ENCODE measurements around the gene MORC2. TPM values are rescaled to one million over a fixed set of nuclear protein-coding genes. Genes with fewer than 3 reads are reported as not detected.

Gene MORC2
- total RNA-seq, 2 donors from 2014 or later, result 16.7 to 27.5 TPM

- TF ChIP-seq CTCF (IDR thresholded peaks at IDR 0.05), result no peak
- H3K9me3 ChIP-seq, result no peaks in the 10 kb centered on the region
- no peaks in the 10 kb centered on the region for H3K36me3 ChIP-seq
- H3K27ac ChIP-seq, result no peak overlapping the region
- no peaks in the 10 kb centered on the region for H3K4me1 ChIP-seq (ENCODE audit: control insufficient read depth in 1 of 2, low read depth in 2 of 2)
- H3K27me3 ChIP-seq (replicated peaks; ENCODE audit: insufficient read depth), result no peaks in the 10 kb centered on the region
- H3K4me3 ChIP-seq, result no peak overlapping the region
- DNase-seq (ENCODE audit: low spot score) (no peak), ATAC-seq (ENCODE audit: insufficient number of reproducible peaks, low FRiP score, low read depth) (no peak)
Observed at GRCh38 chr22:30882184-30882717, 86.3 kb downstream of the MORC2 start.

- no peak for ATAC-seq (ENCODE audit: insufficient number of reproducible peaks, low FRiP score, low read depth)
- H3K4me1 ChIP-seq (ENCODE audit: control insufficient read depth in 1 of 2, low read depth in 2 of 2), result peaks cover 0 to 4% of the 10 kb centered on the region in 2 donors
Observed at GRCh38 chr22:30881361-30882183, 87.0 kb downstream of the MORC2 start.

GRCh38 chr22:30880847-30881246 lies 87.7 kb downstream of the MORC2 start:
- no peak overlapping the region for H3K27ac ChIP-seq
- no peaks in the 10 kb centered on the region for H3K9me3 ChIP-seq
- peaks cover 0 to 12% of the 10 kb centered on the region in 2 donors for H3K4me1 ChIP-seq (ENCODE audit: control insufficient read depth in 1 of 2, low read depth in 2 of 2)
- TF ChIP-seq CTCF (IDR thresholded peaks at IDR 0.05), result no peak
- DNase-seq (ENCODE audit: low spot score) (no peak), ATAC-seq (ENCODE audit: insufficient number of reproducible peaks, low FRiP score, low read depth) (no peak)
- no peaks in the 10 kb centered on the region for H3K36me3 ChIP-seq
- H3K27me3 ChIP-seq (replicated peaks; ENCODE audit: insufficient read depth), result no peaks in the 10 kb centered on the region
- H3K4me3 ChIP-seq, result no peak overlapping the region

More at GRCh38 chr22:30881361-30882183, 87.0 kb downstream of the MORC2 start:
- Histone ChIP-seq H3K9me3 (no peaks in the 10 kb centered on the region), H3K27me3 (replicated peaks; ENCODE audit: insufficient read depth) (no peaks in the 10 kb centered on the region), H3K27ac (no peak overlapping the region), H3K36me3 (no peaks in the 10 kb centered on the region), H3K4me3 (no peak overlapping the region)
- no peak for DNase-seq (ENCODE audit: low spot score)
- TF ChIP-seq CTCF (IDR thresholded peaks at IDR 0.05), result no peak

- TF ChIP-seq CTCF (IDR thresholded peaks at IDR 0.05), result no peak
- Histone ChIP-seq H3K4me1 (ENCODE audit: control insufficient read depth in 1 of 2, low read depth in 2 of 2) (peaks cover 0 to 13% of the 10 kb centered on the region in 2 donors), H3K36me3 (no peaks in the 10 kb centered on the region), H3K9me3 (no peaks in the 10 kb centered on the region), H3K27me3 (replicated peaks; ENCODE audit: insufficient read depth) (no peaks in the 10 kb centered on the region), H3K27ac (no peak overlapping the region), H3K4me3 (no peak overlapping the region)
- DNase-seq (ENCODE audit: low spot score) (no peak), ATAC-seq (ENCODE audit: insufficient number of reproducible peaks, low FRiP score, low read depth) (no peak)
Observed at GRCh38 chr22:30880181-30880601, 88.4 kb downstream of the MORC2 start.

GRCh38 chr22:30879415-30879797 lies 89.2 kb downstream of the MORC2 start:
- Histone ChIP-seq H3K27ac (no peak overlapping the region), H3K4me1 (ENCODE audit: control insufficient read depth in 1 of 2, low read depth in 2 of 2) (peaks cover 0 to 13% of the 10 kb centered on the region in 2 donors), H3K27me3 (replicated peaks; ENCODE audit: insufficient read depth) (no peaks in the 10 kb centered on the region), H3K9me3 (no peaks in the 10 kb centered on the region), H3K4me3 (no peak overlapping the region), H3K36me3 (no peaks in the 10 kb centered on the region)
- no peak for TF ChIP-seq CTCF (IDR thresholded peaks at IDR 0.05)
- ATAC-seq (ENCODE audit: insufficient number of reproducible peaks, low FRiP score, low read depth) (no peak), DNase-seq (ENCODE audit: low spot score) (no peak)
